IMR-90 (cell line): ENCODE data around the gene THAP9.
"Not testable (repeated sequence)": the region's sequence is repeated elsewhere in the genome, so short reads cannot be mapped to it uniquely, and the experiment has no call there.

Experiments used
- CEBPB ChIP-seq: IDR thresholded peaks from 2 replicates; pipeline ENCODE4 v1.6.1; 2012; ENCODE audit warnings: low read depth, low read length, improper control_type of control experiment
- CHD1 ChIP-seq: IDR thresholded peaks from 2 replicates; pipeline ENCODE4 v1.6.1; 2012; ENCODE audit warnings: low read depth, low read length, improper control_type of control experiment
- CTCF ChIP-seq: conservative IDR thresholded peaks from 2 replicates; pipeline ENCODE4 v1.5.1; 2012; ENCODE audit warnings: mild to moderate bottlenecking, low read depth, low read length, improper control_type of control experiment
- MAFK ChIP-seq: IDR thresholded peaks from 2 replicates; pipeline ENCODE4 v1.6.1; 2012; ENCODE audit warnings: low read depth, low read length, improper control_type of control experiment
- POLR2A ChIP-seq: IDR thresholded peaks from 2 replicates; pipeline ENCODE4 v1.6.1; 2012; ENCODE audit warnings: mild to moderate bottlenecking, low read depth, low read length
- RAD21 ChIP-seq: IDR thresholded peaks from 2 replicates; pipeline ENCODE4 v1.6.1; 2012; ENCODE audit warnings: low read length, improper control_type of control experiment
- USF2 ChIP-seq: fragments of 150-350 bp; IDR thresholded peaks from 2 replicates; pipeline ENCODE4 v1.6.1; 2017; ENCODE audit warnings: mild to moderate bottlenecking, antibody characterized with exemption, low read length, low read depth

- TF ChIP-seq CTCF, MAFK, POLR2A, RAD21, CEBPB, CHD1, USF2: not testable (repeated sequence)
Observed at GRCh38 chr4:82913968-82914367, 13.4 kb downstream of the THAP9 start.
